Loucy (cell line): ENCODE results near the gene SETX.

Experiments
- CTCF ChIP-seq: fragments of 200-600 bp; sonication (generic); conservative IDR thresholded peaks from 2 replicates; pipeline ENCODE4 v1.5.1; 2014; ENCODE audit warnings: mild to moderate bottlenecking, antibody characterized with exemption, low read length
- EZH2phosphoT487 ChIP-seq: fragments of 200-600 bp; IDR thresholded peaks from 2 replicates; pipeline ENCODE4 v1.6.1; 2018; ENCODE audit warnings: antibody characterized with exemption, mild to moderate bottlenecking, moderate library complexity, borderline replicate concordance

- TF ChIP-seq EZH2phosphoT487 (no peak), CTCF (no peak)
Observed at GRCh38 chr9:132233138-132233537, 121.6 kb downstream of the SETX start.
